GM20000 (cell line): ENCODE measurements around the gene ZNF426.
"Not testable (repeated sequence)": the region's sequence is repeated elsewhere in the genome, so short reads cannot be mapped to it uniquely, and the experiment has no call there.

Source experiments
- DNase-seq: peaks from one replicate; pipeline ENCODE4 v3.0.0; 2012; ENCODE audit warnings: low spot score
- CTCF ChIP-seq: IDR thresholded peaks from 2 replicates; pipeline ENCODE4 v1.5.1; 2012; ENCODE audit warnings: mild to moderate bottlenecking, control low read depth; ENCODE audit errors: extremely low read depth, missing control alignments

ZNF426 gene

GRCh38 chr19:9565900-9566705, 27.7 kb upstream of the ZNF426 start:
- no peak for TF ChIP-seq CTCF
- no peak for DNase-seq

- no peak for DNase-seq
Measured at GRCh38 chr19:9552536-9553274, 14.3 kb upstream of the ZNF426 start.

GRCh38 chr19:9547870-9548269, 9.4 kb upstream of the ZNF426 start:
- no peak for DNase-seq
- no peak for TF ChIP-seq CTCF

More at GRCh38 chr19:9552536-9553274, 14.3 kb upstream of the ZNF426 start:
- no peak for TF ChIP-seq CTCF

GRCh38 chr19:9541281-9541680, 2.8 kb upstream of the ZNF426 start:
- not testable (repeated sequence) for DNase-seq

- not testable (repeated sequence) for DNase-seq
Measured at GRCh38 chr19:9539921-9540320, 1.5 kb upstream of the ZNF426 start.

GRCh38 chr19:9539201-9539600, 756 bp upstream of the ZNF426 start:
- not testable (repeated sequence) for DNase-seq

GRCh38 chr19:9535934-9536333, 2.5 kb downstream of the ZNF426 start:
- DNase-seq, result no peak
- no peak for TF ChIP-seq CTCF

GRCh38 chr19:9531933-9532332, 6.5 kb downstream of the ZNF426 start:
- TF ChIP-seq CTCF, result no peak
- no peak for DNase-seq
